Effector CD8-positive, alpha-beta T cell (primary cell): ENCODE measurements around the gene GPNMB.

ENCODE experiments used
- DNase-seq: peaks from one replicate; lab custom pipeline; 2025; lab: John Stamatoyannopoulos, UW

Gene GPNMB

GRCh38 chr7:23230641-23231101 lies 15.9 kb upstream of the GPNMB start:
- DNase-seq: no peak

- no peak for DNase-seq
These were observed 13.6 kb upstream of the GPNMB start for GRCh38 chr7:23232966-23233365.

GRCh38 chr7:23234569-23235296 lies 11.8 kb upstream of the GPNMB start:
- DNase-seq: no peak

GRCh38 chr7:23235813-23236221 lies 10.8 kb upstream of the GPNMB start:
- DNase-seq: no peak

GRCh38 chr7:23237000-23237399 lies 9.6 kb upstream of the GPNMB start:
- no peak for DNase-seq

- DNase-seq: no peak
These were observed 7.5 kb upstream of the GPNMB start for GRCh38 chr7:23238983-23239652.

GRCh38 chr7:23239698-23240097 lies 6.9 kb upstream of the GPNMB start:
- no peak for DNase-seq

- DNase-seq: no peak
These were observed 4.3 kb upstream of the GPNMB start for GRCh38 chr7:23242321-23242720.

DNA sequence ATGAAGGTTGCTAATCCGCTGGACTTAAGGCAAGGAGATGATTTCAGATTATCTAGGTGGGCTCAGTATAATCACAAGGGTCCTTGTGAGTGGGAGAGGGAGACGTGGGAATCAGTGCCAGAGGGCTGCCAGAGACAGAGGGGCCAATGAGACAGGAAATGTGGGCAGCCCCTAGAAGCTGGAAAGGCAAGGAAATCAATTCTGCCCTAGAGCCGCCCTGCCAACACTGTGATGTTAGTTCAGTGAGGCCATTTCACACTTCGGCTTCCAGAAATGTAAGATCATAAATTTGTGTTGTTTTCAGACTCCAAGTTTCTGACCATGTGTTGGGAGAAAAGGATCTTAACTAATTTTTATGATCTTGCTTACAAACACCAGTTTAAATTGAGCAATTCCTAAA lies 3.6 kb upstream of the GPNMB start:
- no peak for DNase-seq

GRCh38 chr7:23247046-23247602 lies 549 bp downstream of the GPNMB start:
- no peak for DNase-seq

DNA sequence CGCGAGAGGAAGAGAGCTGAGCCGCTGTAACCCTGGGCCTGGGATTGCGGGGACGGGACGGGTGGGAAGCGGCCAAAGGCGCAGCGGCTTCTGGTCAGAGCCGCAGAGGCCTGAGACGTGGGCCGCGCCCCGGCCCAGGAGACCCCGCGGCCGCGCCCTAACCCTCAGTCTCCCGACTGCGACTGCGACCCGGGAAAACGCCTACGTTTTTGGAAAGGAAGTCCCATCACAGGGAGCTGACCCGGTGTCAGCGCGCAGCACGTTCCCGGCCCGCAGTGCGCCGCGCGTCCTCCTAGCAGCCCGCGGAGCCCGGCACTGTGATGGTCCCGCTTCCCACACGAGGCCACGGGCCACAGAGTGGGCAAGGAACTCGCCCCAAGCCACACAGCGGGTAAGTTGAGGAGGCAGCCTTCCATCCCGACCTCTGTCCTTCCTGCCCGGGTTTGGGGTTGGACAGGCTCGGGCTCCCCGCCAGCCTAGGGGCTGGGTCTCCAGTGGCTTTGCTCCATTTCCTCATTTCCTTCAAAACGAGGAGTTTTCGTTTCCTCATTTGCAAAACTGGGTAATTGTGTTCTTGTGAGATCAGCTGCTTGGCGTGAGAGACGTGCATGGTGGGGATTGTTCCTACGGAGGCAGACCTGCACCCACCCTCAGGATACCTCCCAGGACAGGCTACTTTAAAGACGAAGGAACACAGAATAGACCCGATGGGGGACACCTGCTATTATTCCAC lies 1.2 kb downstream of the GPNMB start:
- no peak for DNase-seq

GRCh38 chr7:23249486-23249885 lies 2.9 kb downstream of the GPNMB start:
- DNase-seq: no peak

DNA sequence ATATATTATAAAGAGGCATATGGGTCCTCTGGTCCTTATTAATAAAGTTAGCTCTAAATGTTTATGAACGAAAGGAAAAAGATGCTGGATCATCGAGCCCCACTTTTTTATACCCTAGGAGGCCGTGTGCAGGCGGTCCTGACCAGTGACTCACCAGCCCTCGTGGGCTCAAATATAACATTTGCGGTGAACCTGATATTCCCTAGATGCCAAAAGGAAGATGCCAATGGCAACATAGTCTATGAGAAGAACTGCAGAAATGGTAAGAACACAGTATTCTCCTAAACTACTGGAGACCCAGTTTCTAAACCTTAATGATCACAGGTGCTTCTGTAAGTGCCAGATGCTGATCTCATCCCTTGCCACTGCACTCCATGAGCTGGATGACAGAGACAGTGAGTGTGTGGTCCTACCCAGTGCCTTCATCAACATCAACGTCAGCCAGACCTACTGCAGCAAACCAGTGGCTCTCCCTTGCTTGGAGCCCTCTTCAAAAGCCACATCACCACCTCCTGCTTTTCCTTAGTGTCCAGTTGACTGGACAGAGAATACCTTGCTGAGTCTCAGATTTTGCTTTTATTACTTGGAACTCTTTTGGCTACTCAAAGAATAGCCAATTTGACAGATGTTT lies 7.6 kb downstream of the GPNMB start:
- DNase-seq: no peak

DNA sequence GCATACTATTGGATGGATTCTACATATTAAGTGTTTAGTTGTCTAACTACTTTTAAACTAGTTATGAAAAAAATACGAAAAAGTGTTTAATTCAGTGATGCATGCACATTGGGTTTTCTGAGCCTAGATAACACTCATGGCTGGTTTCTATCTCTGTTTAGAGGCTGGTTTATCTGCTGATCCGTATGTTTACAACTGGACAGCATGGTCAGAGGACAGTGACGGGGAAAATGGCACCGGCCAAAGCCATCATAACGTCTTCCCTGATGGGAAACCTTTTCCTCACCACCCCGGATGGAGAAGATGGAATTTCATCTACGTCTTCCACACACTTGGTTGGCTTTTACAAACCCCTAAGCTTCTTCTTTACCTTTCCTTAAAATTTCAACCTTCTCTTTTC lies 10.2 kb downstream of the GPNMB start:
- DNase-seq: no peak

GRCh38 chr7:23260371-23260770 lies 13.8 kb downstream of the GPNMB start:
- no peak for DNase-seq

DNA sequence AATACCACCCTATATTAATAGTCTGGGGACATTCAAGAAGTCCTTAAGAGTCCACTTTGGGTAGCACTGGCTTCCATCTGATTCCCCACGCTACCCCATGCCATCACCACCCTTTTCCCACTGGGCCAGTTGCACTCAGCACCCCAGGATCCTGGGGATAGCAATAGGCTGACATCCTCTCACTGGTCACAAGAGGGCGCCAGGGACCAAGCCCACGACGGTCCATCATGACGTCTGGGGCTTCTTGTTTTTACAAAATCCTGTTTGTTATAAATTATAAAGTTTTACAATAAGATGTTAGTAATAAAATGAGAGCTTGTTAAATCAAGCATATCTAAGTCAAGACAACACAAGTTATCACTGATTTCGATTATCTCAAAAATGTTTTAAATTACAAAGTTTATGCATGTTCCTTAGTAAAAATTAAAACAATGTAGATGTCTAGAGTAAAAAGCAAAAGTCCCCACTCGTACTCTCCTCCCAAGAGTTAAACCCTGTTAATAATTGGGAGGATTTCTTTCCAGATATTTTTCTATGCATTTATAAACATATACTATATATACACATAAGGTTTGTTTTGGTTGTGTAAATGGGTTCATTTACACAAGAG lies 15.4 kb downstream of the GPNMB start:
- DNase-seq: peak; percentile 37

DNA sequence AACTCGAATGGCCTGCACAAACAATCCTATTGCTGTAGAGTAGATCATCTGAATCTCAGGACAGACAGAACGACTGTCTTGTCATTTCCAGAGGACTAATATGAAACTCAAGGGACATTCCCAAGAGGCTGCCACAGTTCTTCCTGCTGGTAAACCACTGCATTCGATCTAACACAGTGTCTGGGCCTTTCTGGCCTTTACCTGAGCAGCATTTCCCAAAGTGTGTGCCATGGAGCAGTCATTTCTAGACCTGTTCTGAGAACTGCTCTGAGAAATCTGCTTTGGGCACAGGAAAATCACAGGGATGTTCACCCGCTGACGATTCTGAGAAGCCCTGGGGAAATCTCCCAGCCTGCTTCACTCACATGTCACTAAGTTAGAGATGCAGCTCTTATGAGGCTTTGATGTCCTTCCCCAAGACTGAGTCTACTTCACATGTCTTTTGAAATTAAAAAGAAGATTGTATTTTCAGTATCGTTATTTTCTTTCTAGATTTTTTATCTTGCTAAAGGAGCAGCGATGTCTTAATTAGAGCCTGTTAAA lies 18.4 kb downstream of the GPNMB start:
- DNase-seq: no peak

DNA sequence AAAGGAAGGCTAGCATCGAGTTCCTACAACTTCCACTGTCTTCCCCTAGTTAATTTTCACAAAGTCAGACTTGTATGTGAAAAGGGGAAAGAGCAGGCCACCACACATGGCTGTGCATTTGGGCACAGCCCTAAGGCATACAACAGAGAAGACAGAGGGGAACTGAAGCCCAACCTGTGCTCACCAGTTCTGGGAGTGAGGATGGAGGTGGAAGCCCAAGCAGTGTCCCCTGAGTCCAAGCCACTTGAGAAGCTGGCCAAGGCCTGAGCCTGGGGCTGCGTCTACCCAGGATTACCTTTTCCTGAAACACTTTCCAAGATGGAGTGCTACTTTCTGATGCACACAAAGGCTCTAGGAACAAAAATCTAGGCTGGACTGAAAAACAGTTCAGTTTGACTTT lies 20.3 kb downstream of the GPNMB start:
- no peak for DNase-seq

GRCh38 chr7:23267357-23267756 lies 20.8 kb downstream of the GPNMB start:
- DNase-seq: no peak

GRCh38 chr7:23268167-23268566 lies 21.6 kb downstream of the GPNMB start:
- DNase-seq: no peak

- DNase-seq: no peak
These were observed 22.2 kb downstream of the GPNMB start for GRCh38 chr7:23268746-23269145.
